Activated effector memory CD4-positive, alpha-beta T cell treated with anti-CD3 and anti-CD28 coated beads, Interleukin-2, amount 50 U/mL, for 16 hours (primary cell): Measurements from ENCODE around the gene CCSER2.
"Not testable (repeated sequence)": the region's sequence is repeated elsewhere in the genome, so short reads cannot be mapped to it uniquely, and the experiment has no call there.

Experiments
- DNase-seq: peaks from one replicate; pipeline ENCODE4 v3.0.0-alpha.2; 2020

Gene CCSER2

DNA sequence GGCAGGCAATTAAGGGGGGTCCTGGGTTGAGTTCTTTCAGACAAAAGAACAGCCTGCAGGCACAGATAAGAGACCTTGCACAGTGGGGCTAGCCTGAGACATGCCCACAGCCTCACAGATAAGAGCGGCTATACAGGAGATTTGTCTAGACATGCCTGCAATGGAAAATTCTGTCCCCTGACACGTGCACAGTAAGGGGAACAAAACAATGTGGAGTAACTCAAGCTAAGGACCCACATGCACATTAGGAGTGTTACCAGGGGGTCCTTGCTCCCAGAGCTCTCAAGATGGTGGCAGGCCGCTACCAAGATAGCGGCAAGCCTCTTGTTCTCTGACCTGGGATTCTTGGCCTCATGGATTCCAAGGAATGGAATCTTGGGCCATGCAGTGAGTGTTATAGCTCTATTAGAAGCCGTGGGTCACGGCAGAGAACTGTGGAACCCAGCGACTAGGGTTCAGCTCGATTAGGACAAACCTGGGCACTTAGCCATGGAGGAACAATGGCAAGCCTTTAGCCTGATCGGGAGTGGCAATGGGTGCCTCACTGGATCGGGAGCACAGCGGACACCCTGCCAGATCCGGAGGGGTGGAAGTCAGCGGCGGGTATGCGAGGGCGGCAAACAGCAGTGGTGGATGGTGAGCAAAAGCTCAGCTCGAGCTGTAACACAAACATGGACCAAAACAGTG lies 196.9 kb downstream of the CCSER2 start:
- no peak for DNase-seq

DNA sequence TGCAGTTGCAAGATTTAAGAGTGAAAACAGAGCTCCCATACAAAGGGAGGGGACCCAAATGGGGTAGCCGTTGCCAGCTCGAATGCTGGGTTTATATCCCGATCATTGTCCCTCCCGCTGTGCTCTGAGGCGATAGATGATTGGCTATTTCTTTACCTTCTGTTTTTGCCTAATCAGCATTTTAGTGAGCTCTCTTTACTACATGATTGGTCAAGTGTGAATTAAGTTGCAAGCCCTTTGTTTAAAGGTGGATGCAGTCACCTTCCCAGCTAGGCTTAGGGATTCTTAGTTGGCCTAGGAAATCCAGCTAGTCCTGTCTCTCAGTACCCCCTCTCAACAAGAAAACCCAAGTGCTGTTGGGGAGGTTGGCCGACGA lies 197.4 kb downstream of the CCSER2 start:
- DNase-seq = not testable (repeated sequence)

DNA sequence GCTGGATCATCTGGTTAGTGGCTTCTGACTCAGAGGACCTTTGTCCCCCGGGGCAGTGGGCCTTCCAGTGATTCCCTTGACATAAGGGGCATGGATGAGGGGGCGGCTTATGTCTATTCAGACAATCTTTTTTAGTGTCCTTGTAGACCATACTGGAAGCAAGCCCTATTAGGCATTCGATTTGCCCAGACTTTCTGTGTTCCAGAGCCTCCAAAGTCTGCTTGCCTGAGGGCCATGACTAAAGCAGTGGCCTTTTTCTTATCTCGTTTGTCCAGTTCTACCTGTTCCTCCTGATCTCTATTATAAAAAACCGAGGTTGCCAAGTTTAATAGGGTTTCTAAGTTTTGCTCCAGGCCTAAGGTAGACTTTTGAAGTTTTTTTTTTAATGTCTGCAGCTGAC lies 199.0 kb downstream of the CCSER2 start:
- DNase-seq = not testable (repeated sequence)

DNA sequence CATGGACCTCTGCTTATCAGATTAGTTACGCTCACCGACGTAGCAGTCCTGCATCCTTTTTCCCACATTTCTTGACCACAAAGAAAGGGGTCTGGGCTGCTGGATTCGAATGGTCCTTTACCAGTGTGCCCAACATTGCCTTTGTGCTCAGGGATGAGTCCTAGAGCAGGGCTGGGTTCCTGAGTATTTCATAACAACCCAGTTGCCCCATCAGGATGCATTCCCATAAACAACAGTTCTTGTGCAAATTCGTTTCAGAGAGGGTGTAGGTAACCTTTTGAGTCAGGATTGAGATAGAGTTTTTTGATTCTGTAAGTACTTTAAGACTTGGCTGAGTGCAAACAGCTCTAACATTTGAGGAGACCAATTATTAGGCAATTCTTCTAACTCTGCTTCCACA lies 200.1 kb downstream of the CCSER2 start:
- DNase-seq = not testable (repeated sequence)

DNA sequence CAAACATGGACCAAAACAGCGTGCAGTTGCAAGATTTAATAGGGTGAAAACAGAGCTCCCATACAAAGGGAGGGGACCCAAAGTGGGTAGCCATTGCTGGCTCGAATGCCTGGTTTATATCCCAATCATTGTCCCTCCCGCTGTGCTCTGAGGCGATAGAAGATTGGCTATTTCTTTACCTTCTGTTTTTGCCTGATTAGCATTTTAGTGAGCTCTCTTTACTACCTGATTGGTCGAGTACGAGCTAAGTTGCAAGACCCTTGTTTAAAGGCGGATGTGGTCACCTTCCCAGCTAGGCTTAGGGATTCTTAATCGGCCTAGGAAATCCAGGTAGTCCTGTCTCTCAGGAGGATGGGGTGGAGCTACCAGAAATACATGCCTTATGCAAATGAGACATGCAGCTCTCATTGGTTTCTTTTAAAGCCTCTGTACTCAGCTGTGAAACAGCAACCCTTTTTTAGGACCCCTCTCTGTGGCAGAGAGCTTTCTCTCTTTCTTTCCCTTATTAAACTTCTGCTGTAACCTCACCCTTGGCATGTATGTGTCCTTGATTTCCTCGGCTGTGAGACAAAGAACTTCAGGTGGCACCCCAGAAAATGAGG lies 202.4 kb downstream of the CCSER2 start:
- no peak for DNase-seq

DNA sequence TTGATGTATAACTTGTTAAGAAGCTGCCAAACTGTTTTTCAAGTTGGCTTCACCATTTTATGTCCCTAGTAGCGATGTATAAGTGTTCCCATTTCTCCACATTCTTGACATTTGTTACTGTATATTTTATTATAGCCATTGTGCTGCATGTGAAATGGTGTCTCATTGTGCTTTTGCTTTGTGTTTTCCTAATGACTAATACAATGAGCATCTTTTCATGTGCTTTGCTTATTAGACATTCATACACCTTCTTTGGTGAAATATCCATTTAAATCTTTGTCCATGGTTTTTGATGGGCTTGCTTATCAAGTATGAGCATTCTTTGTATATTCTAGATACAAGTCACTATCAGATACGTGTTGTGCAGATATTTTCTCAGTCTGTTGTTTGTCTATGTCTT lies 203.0 kb downstream of the CCSER2 start:
- no peak for DNase-seq

DNA sequence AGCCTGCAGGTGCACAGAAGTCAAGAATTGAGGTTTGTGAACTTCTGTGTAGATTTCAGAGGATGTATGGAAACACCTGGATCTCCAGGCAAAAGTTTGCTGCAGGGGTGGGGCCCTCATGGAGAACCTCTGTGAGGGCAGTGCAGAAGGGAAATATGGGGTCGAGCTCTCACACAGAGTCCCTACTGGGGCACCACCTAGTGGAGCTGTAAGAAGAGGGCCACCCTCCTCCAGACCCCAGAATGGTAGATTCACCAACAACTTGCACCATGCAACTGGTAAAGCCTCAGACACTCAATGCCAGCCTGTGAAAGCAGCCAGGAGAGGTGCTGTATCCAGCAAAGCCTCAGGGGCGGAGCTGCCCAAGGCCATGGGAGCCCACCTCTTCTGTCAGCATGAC lies 205.8 kb downstream of the CCSER2 start:
- no peak for DNase-seq

DNA sequence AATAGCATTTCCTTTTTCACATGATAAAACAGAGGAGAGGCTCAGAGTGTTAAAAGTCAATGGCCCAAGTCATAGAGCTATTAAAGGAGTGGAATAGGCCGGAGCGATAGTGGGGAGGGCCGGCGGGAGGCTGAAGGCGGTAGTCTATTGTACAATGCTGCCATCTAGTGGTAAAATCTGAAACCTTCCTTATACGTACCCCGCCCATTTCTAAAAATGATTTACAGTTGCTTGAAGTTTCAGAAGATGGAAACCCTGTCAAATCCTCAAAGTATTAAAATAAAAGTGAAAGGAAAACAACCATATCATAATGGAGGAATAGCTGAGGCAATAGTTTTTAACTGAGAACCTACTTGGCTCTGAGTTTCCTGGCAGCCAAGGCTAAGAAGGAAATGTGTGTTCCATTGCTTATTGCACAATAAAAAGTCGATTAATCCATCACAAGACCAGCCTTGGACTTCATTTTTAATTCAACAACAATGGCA lies 209.1 kb downstream of the CCSER2 start:
- DNase-seq = peak; percentile 70

DNA sequence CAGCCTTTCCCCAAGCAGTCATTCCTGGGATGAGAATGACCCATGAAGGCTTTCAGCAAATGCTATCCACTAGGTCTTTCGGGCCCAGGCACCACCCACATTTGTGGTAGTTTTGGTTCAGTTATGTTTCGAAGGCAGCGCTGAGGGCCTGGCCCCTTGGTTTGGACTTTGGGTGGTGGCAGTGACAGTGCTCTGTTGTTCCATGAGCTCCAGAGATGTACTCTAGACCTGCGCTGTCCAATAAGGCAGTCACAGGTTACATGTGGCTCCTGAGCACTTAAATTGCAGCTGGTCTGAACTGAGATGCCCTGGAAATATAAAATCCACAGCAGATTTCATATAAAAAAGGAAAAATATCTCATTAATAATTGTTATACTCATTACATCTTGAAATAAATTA lies 209.6 kb downstream of the CCSER2 start:
- DNase-seq = no peak

DNA sequence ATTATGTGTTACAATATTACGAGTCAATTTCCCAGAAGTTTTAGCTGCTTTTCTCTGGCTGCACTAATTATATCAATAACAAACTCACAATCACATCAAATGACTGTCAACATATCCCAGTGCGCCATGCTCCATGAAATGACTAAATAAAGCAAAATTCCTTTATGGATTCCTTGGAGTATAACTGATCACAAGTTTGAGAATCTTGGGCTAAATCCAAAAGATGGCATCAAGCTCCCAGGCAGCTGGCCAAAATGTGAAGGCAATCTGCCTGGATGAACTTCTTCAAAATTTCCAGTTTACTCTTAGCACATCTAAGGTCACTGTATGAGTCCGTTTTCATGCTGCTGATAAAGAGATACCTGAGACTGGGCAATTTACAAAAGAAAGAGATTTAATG lies 210.8 kb downstream of the CCSER2 start:
- no peak for DNase-seq

DNA sequence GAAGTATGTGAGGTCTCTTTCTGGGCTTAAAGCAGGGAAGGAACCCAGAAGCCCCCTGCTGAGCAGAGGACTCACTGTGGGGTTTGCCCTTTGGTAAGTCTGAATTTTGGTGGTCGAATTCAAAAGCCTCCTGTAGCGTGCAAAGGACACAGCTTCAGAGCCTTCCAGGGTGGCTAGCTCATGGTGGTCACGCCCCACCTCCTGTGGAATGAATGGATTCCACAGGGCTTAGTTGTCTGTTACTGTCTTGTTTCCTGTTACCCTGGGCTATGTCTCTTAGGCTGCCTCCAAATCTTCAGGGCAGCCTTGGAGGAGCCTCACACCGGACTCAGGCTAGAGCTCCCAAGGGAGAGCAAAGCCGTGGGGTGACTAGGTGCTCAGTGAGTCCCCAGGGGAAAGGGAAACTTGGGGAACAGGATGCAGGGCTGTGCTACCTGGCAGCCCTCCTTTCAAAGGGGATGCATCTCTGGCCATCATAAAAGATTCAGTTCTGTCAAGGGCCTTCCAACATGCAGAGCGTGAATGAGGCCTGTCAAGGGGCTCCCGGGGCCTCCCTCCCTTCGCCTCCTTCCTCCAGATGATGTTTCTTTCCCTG lies 211.7 kb downstream of the CCSER2 start:
- DNase-seq = no peak

DNA sequence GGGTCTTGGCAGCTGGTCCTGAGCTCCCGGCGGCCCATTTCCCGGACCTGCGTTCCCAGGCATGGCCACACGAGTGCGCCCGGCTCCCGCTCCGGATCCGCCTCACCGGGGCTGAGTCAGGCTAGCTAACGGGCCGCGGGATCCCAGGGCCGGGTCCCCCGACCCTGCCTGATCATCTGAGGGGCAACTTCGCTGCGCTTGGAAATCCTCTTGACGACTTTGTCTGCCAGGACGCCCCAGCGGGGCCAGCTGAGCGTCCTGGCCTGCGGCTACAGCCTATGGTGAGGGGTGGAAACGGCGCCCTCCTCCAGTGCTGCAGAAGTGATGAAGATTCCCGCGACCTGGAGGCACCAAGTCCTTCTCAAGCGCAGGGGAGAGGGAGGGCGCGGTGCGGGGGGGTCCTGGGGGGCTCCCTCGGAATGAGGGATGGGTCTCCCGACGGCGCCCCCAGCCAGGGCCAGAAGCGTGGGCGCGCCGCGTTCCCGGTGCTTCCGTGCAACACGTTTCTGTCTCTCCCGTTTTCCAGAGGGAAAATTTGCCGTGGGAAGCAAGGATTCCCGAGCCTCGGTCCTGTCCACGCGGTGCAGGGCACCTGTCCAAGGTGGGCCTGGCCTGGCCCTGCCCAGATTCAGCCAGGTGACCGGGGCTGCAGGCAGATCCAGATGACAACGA lies 212.4 kb downstream of the CCSER2 start:
- peak; percentile 88 for DNase-seq

DNA sequence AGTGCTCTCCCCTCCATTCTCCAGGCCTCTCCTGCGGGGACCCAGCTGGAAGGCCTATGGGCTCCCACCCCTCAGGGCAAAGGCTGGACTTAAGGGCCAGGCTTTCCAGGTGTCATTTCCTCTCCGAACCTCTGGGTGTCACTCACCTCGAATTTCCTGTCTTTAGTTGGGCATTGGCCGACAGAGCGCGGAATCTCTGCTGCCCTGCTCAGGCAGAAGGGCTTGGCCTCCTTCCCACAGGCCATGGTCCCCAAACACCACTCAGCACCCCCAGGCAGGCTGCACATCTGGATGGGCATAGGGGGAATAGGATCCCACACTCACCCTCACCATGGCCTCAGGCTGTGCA lies 212.9 kb downstream of the CCSER2 start:
- no peak for DNase-seq

DNA sequence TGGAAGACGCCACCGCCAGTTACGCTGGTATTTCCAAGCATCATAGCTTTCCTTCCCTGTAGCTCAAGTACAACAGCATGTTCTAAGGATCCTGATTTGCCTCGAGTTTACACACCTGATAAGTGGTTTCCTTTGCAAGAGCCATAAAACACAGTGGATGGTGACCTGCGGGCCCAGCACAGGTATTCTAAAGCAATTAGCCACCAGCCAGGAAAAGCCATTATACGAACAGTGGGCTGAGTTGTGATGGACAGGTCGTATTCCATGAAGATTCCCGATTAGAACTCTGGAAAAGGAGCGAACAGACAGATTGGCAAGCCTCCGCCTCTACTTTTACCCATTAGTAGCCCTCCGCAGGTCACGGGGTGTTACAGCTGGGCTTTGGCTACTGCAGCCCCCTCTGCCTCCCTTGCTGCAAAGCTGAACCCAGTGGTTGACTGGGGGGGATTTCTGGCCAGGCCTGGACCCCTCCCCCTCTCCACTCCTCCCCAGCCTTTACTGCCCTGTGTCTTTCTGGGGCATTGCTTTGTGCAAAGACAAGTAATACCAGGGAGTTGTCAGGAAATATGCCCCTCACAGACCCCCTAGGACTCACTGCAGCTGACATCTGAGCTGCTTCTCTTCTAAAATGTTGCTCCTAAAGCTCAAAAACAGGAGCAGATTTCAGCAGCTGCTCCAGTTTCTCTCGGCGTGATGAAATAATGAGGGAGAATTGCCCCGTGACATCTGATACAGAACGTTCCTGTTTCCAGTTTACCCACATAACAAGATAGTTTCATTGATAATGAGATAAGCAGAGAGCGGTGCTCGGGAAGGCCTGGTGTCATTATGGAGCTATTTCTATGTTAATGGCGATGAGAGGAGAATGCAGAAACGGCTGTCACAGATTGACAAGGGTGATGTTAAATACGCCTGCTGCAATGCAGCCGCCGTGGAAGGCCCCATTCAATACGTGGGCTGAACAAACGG lies 214.4 kb downstream of the CCSER2 start:
- DNase-seq = no peak

DNA sequence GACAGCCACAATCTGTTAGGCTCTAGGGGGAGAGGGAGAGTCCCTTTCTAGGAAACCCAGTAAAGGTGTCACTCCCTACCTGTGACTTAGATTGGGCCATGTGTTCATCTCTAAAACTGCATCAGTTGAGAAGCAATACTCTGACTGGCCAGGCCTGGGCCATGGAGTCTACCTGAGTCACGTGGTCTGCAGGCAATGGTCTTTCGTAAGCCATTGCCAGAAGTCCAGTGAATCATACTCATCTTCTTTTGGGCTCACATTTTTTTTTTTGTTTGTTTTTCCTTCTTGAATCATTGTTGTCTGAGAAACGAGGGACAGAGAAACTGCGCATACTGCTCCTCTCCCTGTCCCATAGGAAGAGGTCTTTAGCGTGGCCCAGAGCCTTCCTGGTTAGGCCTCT lies 215.6 kb downstream of the CCSER2 start:
- DNase-seq = no peak

DNA sequence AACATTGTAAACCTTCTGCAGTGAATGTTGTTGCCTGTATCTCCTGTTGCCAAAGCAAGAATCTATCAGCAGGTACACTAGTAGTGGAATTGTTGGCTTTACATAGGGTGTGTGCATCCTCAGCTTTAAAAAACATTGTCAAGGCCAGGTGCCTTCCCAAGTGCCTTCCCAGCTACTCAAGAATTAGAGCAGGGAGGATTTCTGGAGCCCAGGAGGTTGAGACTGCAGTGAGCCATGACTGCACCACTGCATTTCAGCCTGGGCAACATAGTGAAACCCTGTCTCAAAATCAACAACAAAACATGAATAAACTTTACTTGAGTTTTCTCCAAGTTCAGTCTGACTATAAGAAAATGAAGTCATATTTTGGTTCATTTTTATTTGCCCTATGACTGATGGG lies 217.3 kb downstream of the CCSER2 start:
- no peak for DNase-seq

DNA sequence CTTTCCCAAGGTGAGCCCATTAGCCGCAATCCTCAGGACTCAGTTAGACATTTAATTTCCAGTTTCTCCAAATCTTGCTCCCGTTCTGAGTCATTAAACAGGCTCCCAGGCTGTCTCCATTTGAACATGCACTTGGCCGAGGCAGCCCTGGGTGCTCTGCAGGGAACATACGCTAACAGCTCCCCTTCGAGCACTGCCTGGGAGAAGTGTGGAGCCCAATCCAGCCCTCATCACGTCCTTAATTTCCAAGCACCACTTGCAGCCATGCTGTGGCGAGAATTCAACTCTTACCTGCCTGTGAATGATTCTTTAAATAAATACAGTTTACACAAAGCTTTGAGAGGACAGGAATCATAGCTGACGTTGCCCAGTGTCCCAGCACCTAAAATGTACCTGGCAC lies 218.2 kb downstream of the CCSER2 start:
- no peak for DNase-seq

DNA sequence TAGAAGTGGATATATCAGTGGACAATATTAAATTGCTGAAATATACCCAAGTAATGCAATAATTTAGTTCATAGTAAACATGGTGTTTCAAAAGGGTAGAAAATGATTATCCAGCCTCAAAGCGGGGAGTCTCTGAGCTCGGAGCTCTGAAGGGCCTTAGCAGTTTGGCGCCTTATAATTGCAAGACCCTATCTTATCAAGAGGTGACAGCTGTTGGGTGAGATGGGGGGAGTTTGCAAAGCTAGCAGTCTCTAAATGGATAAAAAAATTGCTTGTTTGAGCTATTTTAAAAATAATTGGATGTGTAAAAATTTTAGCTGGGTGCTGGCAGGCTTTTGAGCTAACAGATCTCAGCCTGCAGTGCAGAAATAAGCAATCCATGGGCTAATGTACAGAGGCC lies 219.2 kb downstream of the CCSER2 start:
- no peak for DNase-seq

DNA sequence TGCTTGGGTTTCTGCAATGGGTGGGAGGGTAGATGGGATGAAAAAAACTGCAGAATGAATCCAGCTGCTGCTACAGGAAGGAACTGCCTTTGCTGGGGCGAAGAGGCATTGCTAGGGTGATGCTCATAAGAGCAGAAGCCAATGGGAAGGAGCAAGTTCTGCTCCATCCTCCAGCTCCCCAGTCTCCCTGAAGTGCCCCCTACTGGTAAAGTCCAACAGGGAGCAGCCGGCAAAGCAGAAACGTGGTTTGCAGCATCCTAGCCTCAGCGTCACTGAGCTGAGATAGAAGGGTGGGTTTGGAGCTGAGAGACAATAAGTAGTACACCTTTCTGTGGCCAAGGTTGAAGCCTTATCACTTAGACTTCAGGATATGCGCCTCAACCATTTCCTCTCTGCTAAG lies 220.5 kb downstream of the CCSER2 start:
- no peak for DNase-seq

DNA sequence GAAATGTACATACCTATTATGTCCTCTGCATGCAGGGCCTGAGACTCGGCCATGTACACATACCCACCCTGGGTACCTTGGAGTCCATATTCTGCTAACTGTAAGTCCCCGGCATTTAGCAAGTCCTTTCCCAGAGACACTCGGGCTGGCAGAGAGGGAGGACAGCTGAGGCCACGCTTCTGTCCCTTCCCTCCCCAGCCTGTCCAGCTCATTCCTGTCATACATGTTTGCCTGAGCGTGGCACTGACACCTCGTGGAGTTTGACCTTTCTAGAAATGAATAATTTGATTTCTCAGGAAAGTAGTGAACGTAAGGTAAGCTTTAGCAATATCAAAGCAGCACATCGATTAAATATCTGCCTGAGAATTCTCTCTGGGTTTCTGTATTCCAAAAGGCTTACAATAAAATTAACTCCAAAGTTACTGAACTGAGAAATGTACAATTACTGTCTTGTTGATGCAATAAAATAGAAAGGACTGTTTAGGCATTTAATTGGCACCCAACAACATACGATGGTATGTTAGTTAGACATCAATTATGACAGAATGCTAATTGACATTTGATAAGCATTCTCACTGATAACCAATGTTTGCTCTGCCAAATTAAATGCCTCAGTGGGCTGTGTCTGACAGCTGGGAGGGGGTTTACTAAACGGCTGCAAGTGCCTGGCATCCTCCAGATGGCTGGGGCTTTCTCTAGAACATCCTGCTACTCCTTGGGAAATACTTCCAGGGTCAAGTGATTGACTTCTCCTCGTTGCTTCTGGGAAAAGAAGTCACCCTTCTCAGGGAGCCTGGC lies 221.2 kb downstream of the CCSER2 start:
- no peak for DNase-seq

DNA sequence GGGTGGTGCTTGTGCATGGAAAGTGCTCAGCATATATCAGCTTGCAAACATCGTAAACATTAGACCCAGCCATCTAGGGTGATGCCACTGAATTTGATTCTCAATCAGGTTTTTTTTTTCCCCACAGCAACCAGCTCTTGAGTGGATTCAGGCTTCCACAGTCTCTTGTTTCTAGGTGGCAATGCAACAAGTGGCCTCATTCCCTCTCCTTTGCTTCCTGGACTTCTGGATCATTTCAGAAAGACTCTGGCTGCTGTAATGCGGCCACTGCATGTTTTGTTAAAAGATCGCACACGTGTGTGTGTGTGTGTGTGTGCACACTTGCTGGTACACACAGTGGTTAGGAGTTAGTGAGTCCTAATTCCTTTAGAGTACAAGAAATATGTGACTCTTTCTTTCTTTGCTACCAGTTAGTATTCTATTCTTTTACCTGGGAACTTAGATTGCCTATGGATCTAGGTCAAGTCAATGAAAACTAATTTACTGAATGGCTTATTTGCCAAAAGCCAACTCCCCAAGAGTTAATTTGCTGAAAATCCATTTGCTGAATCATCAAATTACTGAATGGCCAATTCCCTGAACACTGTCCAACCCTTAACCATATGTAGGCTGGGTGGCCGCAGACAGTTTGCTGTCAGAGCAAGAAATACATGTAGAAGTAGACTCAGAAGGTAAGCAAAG lies 222.5 kb downstream of the CCSER2 start:
- no peak for DNase-seq
